Measurements from ENCODE around the gene GALNT2.

GRCh38 chr1:230128569-230129285, 61.7 kb downstream of the GALNT2 start:
- TF ChIP-seq ARNTL (CRISPR knock-in tag; IDR thresholded peaks at IDR 0.05; ENCODE audit: borderline replicate concordance, low read depth) (no peak), ZFP30 (CRISPR knock-in tag; IDR thresholded peaks at IDR 0.05) (no peak), RARB (CRISPR knock-in tag; IDR thresholded peaks at IDR 0.05) (no peak), ZNF70 (CRISPR knock-in tag; IDR thresholded peaks at IDR 0.05) (no peak), ZFP3 (CRISPR knock-in tag; IDR thresholded peaks at IDR 0.05) (no peak), CREB5 (CRISPR knock-in tag; IDR thresholded peaks at IDR 0.05; ENCODE audit: low read depth) (no peak)
